ENCODE data around the gene AGBL1.

The AGBL1 gene

DNA sequence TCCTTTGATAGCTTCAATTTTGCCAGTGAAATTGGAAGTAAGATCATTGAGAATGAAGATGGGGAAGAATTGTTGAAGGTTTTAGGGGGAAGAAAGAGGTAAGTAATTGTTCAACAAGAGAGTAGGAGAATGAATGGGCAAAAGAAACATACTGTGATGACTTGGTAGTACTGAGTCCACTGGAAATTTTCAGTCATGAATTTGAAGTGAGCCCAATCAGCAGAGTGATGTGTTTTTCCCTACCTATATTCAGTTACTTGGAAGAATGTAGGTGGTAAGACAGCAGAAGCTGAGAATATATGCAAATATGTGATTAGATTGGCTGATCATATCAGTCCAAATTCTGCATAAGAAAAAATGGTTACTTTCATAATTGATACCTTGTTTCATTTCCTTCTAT is 569.6 kb downstream of the AGBL1 start:
- DNase-seq (ENCODE audit: low spot score) = peak; percentile 22

GRCh38 chr15:86650094-86650493 is 570.4 kb downstream of the AGBL1 start:
- DNase-seq (ENCODE audit: low spot score) = peak; percentile 25

DNA sequence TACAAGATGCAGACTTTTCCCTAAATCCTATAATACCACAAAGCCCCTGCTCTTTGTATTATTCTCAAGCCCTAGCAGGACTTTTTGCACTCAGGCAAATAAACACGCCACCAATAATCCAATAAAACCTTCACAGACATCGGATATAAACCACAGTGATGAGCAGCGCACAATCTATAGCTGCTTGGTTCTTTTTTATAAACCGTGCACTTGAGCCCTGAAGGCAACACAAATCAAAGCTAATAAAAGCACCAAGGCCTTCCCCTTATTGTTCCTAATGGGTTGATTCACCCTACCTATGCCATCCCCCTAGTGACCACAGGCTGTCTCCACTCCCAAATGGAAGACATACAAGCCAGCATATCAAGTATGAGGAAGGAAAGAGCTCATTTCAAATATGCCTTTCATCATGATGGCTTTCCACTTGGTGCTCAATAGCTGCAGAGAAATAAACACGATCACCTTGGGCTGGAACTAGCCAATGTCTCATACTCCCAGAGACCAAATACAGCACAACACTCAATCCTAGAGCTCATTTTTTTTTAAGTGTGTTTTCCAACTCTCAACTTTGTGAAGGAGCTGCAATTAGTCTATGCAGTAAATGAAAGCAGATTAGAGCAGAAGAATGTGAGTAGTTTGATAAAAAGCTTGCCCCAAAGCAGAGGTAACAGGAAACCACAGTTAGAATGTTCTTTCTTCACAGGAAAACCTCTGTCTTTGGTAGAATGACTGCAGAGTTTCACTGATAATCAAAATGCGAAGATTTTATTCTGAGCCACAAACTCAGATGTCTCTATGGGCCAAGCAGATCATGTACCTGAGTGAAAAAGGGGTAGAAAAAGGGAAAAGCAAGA is 573.9 kb downstream of the AGBL1 start:
- peak; percentile 53 for DNase-seq (ENCODE audit: low spot score)

- no peak for DNase-seq (ENCODE audit: low spot score)
These were observed 574.8 kb downstream of the AGBL1 start for GRCh38 chr15:86654501-86654900.

GRCh38 chr15:86657305-86657704 is 577.6 kb downstream of the AGBL1 start:
- DNase-seq (ENCODE audit: low spot score) = no peak

DNA sequence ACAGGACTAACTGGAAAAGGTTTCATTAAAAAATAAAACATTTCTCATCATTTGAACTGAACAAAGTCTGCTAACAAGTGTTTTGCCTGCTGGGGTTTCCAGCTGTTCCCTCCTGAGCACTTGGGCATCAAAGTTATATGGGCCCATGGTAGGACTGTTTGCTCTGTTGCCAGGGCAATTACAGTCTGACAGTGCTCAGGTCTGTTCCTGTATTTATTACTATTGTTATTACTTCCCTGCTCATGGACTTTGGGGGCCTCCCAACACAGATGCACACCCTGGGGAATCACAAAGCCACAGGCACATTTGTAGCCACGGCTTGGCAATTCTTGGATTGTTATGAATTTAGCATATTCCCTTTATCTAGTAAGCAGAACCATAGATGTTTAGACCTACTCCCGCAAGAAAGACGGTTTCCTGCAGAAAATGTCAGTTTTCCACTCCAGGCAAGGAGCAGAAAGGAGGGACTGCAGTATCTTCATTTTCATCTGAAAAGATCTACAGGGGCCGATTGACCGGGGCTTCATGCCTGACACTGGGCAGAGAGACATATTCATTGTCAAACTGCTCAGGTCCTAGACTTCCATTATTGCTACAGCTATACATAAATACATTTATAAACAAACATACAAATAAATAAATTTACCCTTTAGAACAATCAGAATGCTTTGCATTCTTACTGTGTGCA is 580.2 kb downstream of the AGBL1 start:
- no peak for DNase-seq (ENCODE audit: low spot score)

DNA sequence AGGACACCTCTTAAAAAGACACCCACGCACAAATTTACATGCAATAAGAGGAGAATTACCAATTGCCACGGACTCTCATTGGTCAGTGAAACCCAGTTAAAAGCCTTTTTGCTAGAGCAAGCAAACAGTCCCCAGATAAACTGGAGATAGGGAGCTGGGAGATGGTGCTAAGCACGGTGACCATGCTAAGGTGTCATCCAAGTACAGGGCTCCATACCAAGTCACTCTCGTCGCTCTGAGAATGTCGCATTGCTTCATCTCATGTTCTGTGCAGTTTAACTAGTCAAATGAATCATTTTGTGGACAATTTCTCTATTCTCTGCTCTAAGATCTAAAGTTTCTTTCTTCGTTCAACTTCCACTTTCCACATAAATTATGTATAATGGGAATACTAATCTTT is 581.9 kb downstream of the AGBL1 start:
- DNase-seq (ENCODE audit: low spot score) = no peak

- DNase-seq (ENCODE audit: low spot score) = no peak
These were observed 583.6 kb downstream of the AGBL1 start for GRCh38 chr15:86663304-86663703.

DNA sequence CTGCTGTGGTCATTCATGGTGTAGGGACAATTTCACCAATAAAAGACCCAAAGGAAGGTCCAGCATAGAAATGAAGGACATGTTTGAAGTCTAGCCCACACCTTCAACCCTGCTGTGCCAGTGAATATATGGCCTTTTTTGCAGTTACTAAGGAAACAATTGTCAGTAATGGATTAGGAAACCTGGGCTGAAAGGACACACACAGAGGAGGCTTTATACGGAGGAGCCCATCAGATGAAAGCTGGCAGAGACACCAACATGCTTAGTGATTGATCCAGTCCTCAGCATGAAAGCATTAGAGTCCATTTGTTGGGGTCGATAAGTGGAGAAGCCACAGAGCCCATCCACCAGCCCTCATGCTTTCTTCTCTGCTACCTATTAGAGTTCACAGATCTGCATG is 584.3 kb downstream of the AGBL1 start:
- no peak for DNase-seq (ENCODE audit: low spot score)

DNA sequence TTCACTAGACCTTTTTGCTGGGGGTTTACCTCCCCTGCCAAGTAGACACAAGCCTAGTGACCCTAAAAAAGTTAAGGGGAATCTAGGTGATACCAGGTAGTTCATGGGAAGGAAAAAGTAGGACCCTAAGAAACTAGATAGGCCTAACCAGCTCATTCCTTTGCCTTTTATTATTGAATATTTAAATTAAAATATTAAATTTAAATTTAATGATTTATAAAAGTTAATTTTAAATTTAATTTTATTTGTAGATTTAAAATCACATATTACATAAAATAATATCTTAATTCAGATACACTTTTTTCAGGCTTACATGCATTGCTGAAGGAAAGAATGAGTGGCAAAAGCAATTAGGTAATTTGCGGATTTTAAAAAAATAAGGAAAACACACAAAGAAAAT is 584.9 kb downstream of the AGBL1 start:
- DNase-seq (ENCODE audit: low spot score) = no peak

GRCh38 chr15:86676002-86676401 is 596.3 kb downstream of the AGBL1 start:
- DNase-seq (ENCODE audit: low spot score) = no peak

GRCh38 chr15:86677278-86677677 is 597.6 kb downstream of the AGBL1 start:
- no peak for DNase-seq (ENCODE audit: low spot score)

GRCh38 chr15:86685263-86685662 is 605.6 kb downstream of the AGBL1 start:
- DNase-seq (ENCODE audit: low spot score) = no peak

- DNase-seq (ENCODE audit: low spot score) = no peak
These were observed 609.3 kb downstream of the AGBL1 start for GRCh38 chr15:86689006-86689405.

DNA sequence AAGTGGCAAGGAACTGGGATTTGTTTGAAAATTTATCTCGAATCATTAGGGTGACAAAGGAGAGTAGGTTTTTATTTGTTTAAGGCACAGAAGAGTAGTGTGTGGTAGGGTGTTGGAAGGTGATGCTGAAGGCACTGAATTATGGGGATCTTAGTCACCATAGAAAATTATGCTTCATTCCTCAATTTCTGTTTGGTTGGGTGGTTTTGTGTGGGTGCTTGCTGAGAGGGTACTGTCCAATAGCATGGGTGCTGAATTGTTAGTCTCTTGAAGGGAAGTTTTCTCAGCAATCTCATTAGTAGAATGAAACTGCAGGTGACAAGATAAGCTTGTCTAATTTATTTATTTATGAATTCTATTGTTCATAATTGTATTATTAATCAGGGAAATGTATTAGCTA is 610.9 kb downstream of the AGBL1 start:
- no peak for DNase-seq (ENCODE audit: low spot score)

DNA sequence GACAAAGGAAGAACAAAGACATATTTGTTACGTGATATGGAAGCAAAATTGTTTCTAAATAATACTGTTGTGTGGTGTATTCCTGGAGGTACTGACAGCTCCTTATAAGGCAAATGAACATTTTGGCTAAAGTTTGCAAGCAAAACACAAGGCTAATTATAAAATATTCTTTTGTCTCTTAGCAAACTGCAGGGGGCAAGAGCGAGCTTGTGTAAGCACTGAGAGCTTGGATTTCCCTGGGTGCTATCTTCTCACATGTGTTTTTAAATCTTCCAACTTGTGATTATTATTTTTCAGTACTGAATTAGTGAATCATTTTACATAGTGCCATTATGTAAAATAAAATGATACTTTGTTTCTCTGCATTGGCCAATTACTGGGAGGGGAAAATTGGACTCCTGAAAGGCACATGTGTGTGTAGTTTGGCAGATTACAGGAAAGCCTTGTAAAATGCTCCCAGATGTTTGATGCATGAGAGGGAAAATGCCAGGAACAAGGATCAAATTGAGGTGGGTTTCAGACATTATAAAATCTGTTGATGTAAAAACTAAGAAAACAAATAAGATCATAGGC is 611.5 kb downstream of the AGBL1 start:
- no peak for DNase-seq (ENCODE audit: low spot score)

GRCh38 chr15:86700864-86701610 is 621.4 kb downstream of the AGBL1 start:
- DNase-seq (ENCODE audit: low spot score) = no peak

- no peak for DNase-seq (ENCODE audit: low spot score)
These were observed 621.9 kb downstream of the AGBL1 start for GRCh38 chr15:86701611-86701963.

GRCh38 chr15:86706813-86707212 is 627.1 kb downstream of the AGBL1 start:
- no peak for DNase-seq (ENCODE audit: low spot score)

GRCh38 chr15:86711476-86711875 is 631.8 kb downstream of the AGBL1 start:
- no peak for DNase-seq (ENCODE audit: low spot score)

DNA sequence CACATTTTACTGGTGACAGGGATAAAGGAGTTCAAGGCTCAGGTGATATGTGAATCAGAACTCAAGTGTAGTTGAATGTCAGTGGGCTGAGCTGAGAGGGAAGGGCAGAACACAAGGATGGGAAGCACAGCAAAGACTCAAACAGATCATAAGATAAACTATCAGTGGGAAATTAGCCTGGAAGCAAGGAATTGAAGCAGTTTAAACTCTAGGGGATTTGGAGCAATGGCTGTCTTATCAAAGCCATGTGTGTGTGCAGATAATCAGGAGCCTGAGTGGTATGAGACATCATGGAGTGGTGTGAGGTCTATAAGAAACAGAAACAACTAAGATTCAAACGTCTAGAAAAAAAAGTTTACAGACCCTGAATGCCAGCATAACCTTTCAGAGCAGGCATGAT is 634.6 kb downstream of the AGBL1 start:
- DNase-seq (ENCODE audit: low spot score) = no peak

GRCh38 chr15:86725628-86726027 is 646.0 kb downstream of the AGBL1 start:
- no peak for DNase-seq (ENCODE audit: low spot score)
